HFF-Myc (cell line): ENCODE data around the gene GRK6.
"Not testable (repeated sequence)": the region's sequence is repeated elsewhere in the genome, so short reads cannot be mapped to it uniquely, and the experiment has no call there.

Experiments
- DNase-seq: peaks from one replicate; pipeline ENCODE4 v3.0.0-alpha.2; 2011; ENCODE audit warnings: low read depth; ENCODE audit errors: extremely low read depth
- H3K4me3 ChIP-seq: replicated peaks from 2 replicates; pipeline ENCODE4 v1.5.1; 2011; ENCODE audit warnings: low read depth, mild to moderate bottlenecking, control low read depth, low read length
- CTCF ChIP-seq: IDR thresholded peaks from 2 replicates; pipeline ENCODE4 v1.5.1; 2012; ENCODE audit warnings: mild to moderate bottlenecking, low read depth, low read length, control low read depth; ENCODE audit errors: missing control alignments

GRK6 gene

GRCh38 chr5:177483994-177484901 lies 57.8 kb downstream of the GRK6 start:
- no peak for DNase-seq
- H3K4me3 ChIP-seq = no peak overlapping the region
- TF ChIP-seq CTCF = no peak

- H3K4me3 ChIP-seq = no peak overlapping the region
- no peak for DNase-seq
- TF ChIP-seq CTCF = no peak
These were observed 58.5 kb downstream of the GRK6 start for GRCh38 chr5:177484902-177485549.

DNA sequence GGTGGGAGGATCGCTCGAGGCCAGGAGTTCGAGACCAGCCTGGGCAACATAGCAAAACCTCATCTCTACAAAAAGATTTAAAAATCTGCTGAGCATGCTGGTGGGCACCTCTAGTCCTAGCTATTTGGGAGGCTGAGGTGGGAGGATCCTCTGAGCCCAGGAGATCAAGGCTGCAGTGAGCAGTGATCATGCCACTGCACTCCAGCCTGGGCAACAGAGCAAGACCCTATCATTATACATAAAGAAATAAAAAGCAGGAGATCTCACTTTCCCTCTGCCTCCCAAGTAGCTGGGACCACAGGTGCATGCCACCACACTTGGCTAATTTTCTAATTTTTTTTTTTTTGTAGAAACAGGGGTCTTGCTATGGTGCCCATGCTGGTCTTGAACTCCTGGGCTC lies 59.3 kb downstream of the GRK6 start:
- DNase-seq, H3K4me3 ChIP-seq: not testable (repeated sequence)

DNA sequence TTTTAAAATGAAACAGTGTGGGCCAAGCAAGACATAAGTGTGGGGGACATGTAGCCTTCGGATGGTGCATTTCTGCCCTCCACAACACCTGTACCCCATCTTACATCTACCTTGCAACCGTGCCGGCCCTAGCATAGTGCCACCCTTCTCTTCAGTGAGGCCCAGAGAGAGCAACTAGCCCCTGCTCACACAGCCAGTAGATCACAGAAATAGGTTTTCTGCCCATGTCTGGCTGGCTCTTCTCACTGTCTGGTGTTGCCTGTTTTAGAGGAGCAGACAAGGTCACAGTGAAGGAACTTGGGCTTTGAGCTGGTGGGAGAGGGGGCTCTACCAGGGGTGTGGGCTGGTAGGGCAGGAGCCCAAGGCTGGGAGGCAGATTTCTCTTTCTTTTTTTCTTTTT lies 59.8 kb downstream of the GRK6 start:
- TF ChIP-seq CTCF = no peak
- no peak overlapping the region for H3K4me3 ChIP-seq
- no peak for DNase-seq

DNA sequence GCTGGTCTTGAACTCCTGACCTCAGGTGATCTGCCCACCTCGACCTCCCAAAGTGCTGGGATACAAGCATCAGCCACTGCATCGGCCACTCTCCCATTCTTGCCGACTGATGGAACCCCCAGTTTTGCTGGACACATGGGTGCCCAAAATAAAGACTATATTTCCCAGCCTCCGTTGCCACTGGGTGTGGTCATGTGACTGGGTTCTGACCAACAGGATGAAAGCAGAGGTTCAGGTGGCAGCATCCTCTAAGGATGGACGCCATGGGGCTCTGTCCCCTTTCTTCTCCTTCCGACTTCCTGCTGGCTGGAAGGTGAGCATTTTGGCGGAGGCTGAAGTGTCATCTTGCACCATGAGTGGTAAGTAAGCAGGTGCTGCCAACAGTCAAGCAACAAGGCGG lies 60.7 kb downstream of the GRK6 start:
- H3K4me3 ChIP-seq = no peak overlapping the region
- DNase-seq = no peak
- TF ChIP-seq CTCF = no peak

DNA sequence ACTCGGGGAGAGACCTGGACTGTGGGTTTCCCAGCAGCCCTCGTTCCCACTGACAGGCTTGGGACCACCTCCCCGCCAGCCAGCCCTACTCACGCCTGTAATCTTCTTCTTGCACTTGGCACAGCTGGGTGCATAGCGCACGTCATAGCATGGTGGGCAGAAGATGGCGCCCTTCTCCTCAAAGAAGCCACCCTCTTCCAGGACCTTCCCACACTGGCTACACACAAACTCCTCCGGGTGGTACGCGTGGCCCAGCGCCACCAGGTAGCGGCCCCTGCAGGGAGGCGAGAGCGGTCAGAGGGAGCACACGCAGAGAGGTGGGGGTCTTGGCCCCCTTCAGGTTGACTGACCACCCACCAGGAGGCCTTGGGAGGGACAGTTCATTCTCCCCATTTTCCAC lies 61.5 kb downstream of the GRK6 start:
- no peak for DNase-seq
- no peak for TF ChIP-seq CTCF
- no peak overlapping the region for H3K4me3 ChIP-seq

GRCh38 chr5:177489119-177489716 lies 62.7 kb downstream of the GRK6 start:
- TF ChIP-seq CTCF = peak; percentile 10
- DNase-seq = no peak
- H3K4me3 ChIP-seq = no peak overlapping the region
